SK-N-SH (cell line): ENCODE data around the gene ACSS1. TPM values are rescaled to one million over a fixed set of nuclear protein-coding genes. Genes with fewer than 3 reads are reported as not detected.

Experiments used
- CTCF ChIA-PET: fragments of 300-600, 350-600 bp; formaldehyde crosslinking; extraction: SDS; loops from one replicate; lab custom pipeline; 2021; lab: Yijun Ruan, JAX
- POLR2A ChIA-PET: fragments of 350-600 bp; sonication (Branson Sonifier 250); formaldehyde crosslinking; extraction: SDS; loops from one replicate; lab custom pipeline; 2020; ENCODE audit warnings: antibody characterized with exemption, inconsistent platforms; lab: Yijun Ruan, JAX
- DNase-seq: peaks from one replicate; pipeline ENCODE4 v3.0.0; 2012
- H2AFZ ChIP-seq: fragments of 200-600 bp; sonication (generic); 2 replicates; pipeline ENCODE4 v1.8.1; 2016; ENCODE audit warnings: antibody characterized with exemption, mild to moderate bottlenecking, low read depth
- H3F3A ChIP-seq: fragments of 200-600 bp; sonication (generic); replicated peaks from 2 replicates; pipeline ENCODE3; 2016; ENCODE audit warnings: antibody characterized with exemption, mild to moderate bottlenecking; ENCODE audit not compliant: insufficient read depth
- H3K27ac ChIP-seq, 2 experiments: fragments of 200-500 bp in 1 of 2; fragments of 200-600 bp in 1 of 2; sonication (Bioruptor generic) in 1 of 2; sonication (generic), shearing (Covaris generic) in 1 of 2; 2 replicates each; pipeline versions ENCODE4 v1.5.1 to v1.6.1; 2014 to 2016; ENCODE audit warnings: low read depth in 2 of 2, inconsistent platforms in 1 of 2, low read length in 1 of 2, mild to moderate bottlenecking in 1 of 2, mixed read lengths in 1 of 2
- H3K27me3 ChIP-seq: fragments of 200-600 bp; sonication (generic), shearing (Covaris generic); 2 replicates; pipeline ENCODE4 v1.6.1; 2016; ENCODE audit warnings: mixed run types; ENCODE audit not compliant: insufficient read depth
- H3K36me3 ChIP-seq, 2 experiments: fragments of 200-500 bp in 1 of 2; fragments of 200-600 bp in 1 of 2; sonication (Bioruptor generic) in 1 of 2; sonication (generic) in 1 of 2; replicated peaks in 1 of 2; 2 replicates each; pipeline versions ENCODE3 to v1.5.1; 2014 to 2016; ENCODE audit warnings: low read length in 1 of 2, mild to moderate bottlenecking in 1 of 2; ENCODE audit not compliant: insufficient read depth in 2 of 2, control insufficient read depth in 1 of 2
- H3K4me1 ChIP-seq, 2 experiments: fragments of 200-500 bp in 1 of 2; fragments of 200-600 bp in 1 of 2; sonication (Bioruptor generic) in 1 of 2; sonication (generic), shearing (Covaris generic) in 1 of 2; 2 replicates each; pipeline versions ENCODE4 v1.5.1 to v1.6.1; 2014 to 2016; ENCODE audit warnings: low read depth in 1 of 2, low read length in 1 of 2, mixed run types in 1 of 2; ENCODE audit not compliant: insufficient read depth in 2 of 2, control insufficient read depth in 1 of 2
- H3K4me2 ChIP-seq: fragments of 200-600 bp; sonication (generic), shearing (Covaris generic); 2 replicates; pipeline ENCODE4 v1.6.1; 2017; ENCODE audit warnings: mixed run types
- H3K4me3 ChIP-seq, 2 experiments: fragments of 200-500 bp in 1 of 2; fragments of 200-600 bp in 1 of 2; sonication (Bioruptor generic) in 1 of 2; sonication (generic), shearing (Covaris generic) in 1 of 2; 2 replicates each; pipeline versions ENCODE4 v1.5.1 to v1.8.1; 2014 to 2016; ENCODE audit warnings: low read depth in 2 of 2, inconsistent platforms in 1 of 2, low read length in 1 of 2, mild to moderate bottlenecking in 1 of 2, mixed read lengths in 1 of 2, moderate library complexity in 1 of 2
- H3K79me2 ChIP-seq: fragments of 200-600 bp; sonication (generic); 2 replicates; pipeline ENCODE4 v1.8.1; 2017; ENCODE audit warnings: mild to moderate bottlenecking; ENCODE audit not compliant: insufficient read depth
- H3K9ac ChIP-seq: fragments of 200-600 bp; sonication (generic); 2 replicates; pipeline ENCODE4 v1.6.1; 2017; ENCODE audit warnings: mixed run types
- H3K9me2 ChIP-seq: fragments of 200-600 bp; sonication (generic); 2 replicates; pipeline ENCODE4 v1.6.1; 2017; ENCODE audit warnings: mixed run types
- H3K9me3 ChIP-seq: fragments of 200-600 bp; sonication (generic); 2 replicates; pipeline ENCODE4 v1.6.1; 2017; ENCODE audit warnings: mixed run types, mild to moderate bottlenecking, moderate library complexity
- H4K20me1 ChIP-seq: fragments of 200-600 bp; sonication (generic); 2 replicates; pipeline ENCODE4 v1.6.1; 2017; ENCODE audit warnings: mild to moderate bottlenecking, mixed run types; ENCODE audit not compliant: insufficient read depth
- CTCF ChIP-seq: fragments of 200-600 bp; sonication (generic); IDR thresholded peaks from 2 replicates; pipeline ENCODE4 v1.6.1; 2017; ENCODE audit warnings: antibody characterized with exemption, mild to moderate bottlenecking, moderate library complexity
- ELF1 ChIP-seq: IDR thresholded peaks from 2 replicates; pipeline ENCODE4 v1.4.0; 2012
- EP300 ChIP-seq, 2 experiments: IDR thresholded peaks; 2 replicates each; pipeline versions ENCODE4 v1.4.0 to v1.6.1; 2012; ENCODE audit warnings: borderline replicate concordance in 1 of 2, low read depth in 1 of 2, low read length in 1 of 2
- FOXM1 ChIP-seq: IDR thresholded peaks from 2 replicates; pipeline ENCODE4 v1.4.0; 2012; ENCODE audit warnings: low read depth, mild to moderate bottlenecking
- GABPA ChIP-seq: IDR thresholded peaks from 2 replicates; pipeline ENCODE4 v1.4.0; 2012; ENCODE audit warnings: low read depth, mild to moderate bottlenecking
- GATA2 ChIP-seq: sonication (generic); formaldehyde crosslinking; IDR thresholded peaks from 2 replicates; pipeline ENCODE4 v1.5.0; 2020; ENCODE audit warnings: mild to moderate bottlenecking, missing genetic modification reagents
- JUND ChIP-seq: IDR thresholded peaks from 2 replicates; pipeline ENCODE4 v1.4.0; 2012
- MAX ChIP-seq: IDR thresholded peaks from 2 replicates; pipeline ENCODE4 v1.4.0; 2012; ENCODE audit warnings: low read depth
- MEF2A ChIP-seq: IDR thresholded peaks from 2 replicates; pipeline ENCODE4 v1.4.0; 2012; ENCODE audit warnings: low read depth, borderline replicate concordance
- PBX3 ChIP-seq: IDR thresholded peaks from 2 replicates; pipeline ENCODE4; 2012
- RFX5 ChIP-seq: IDR thresholded peaks from 2 replicates; pipeline ENCODE4 v1.6.1; 2012; ENCODE audit warnings: mild to moderate bottlenecking, improper control_type of control experiment, low read length
- RXRA ChIP-seq: IDR thresholded peaks from 2 replicates; pipeline ENCODE4 v1.4.0; 2012; ENCODE audit warnings: low read depth, mild to moderate bottlenecking, borderline replicate concordance
- SIN3A ChIP-seq: IDR thresholded peaks from 2 replicates; pipeline ENCODE4 v1.6.1; 2012; ENCODE audit warnings: low read depth, mild to moderate bottlenecking, low read length, moderate library complexity, borderline replicate concordance
- TCF12 ChIP-seq: IDR thresholded peaks from 2 replicates; pipeline ENCODE4 v1.4.0; 2012
- TEAD4 ChIP-seq: IDR thresholded peaks from 2 replicates; pipeline ENCODE4 v1.4.0; 2012; ENCODE audit warnings: mild to moderate bottlenecking, borderline replicate concordance; ENCODE audit not compliant: insufficient read depth
- YY1 ChIP-seq: IDR thresholded peaks from 2 replicates; pipeline ENCODE4 v1.4.0; 2012; ENCODE audit warnings: low read depth, mild to moderate bottlenecking
- WGBS: methylation state at CpG from one replicate; pipeline ENCODE4 v1.1.6; 2017; ENCODE audit warnings: low lambda C conversion rate; 5-methylcytosine and 5-hydroxymethylcytosine counted together
- polyA plus RNA-seq, 3 experiments: library from polyadenylated mRNA; depleted of rRNA; stranded (reverse); fragments of >200 nt; gene quantifications; 2 replicates each; pipeline ENCODE4 v1.2.3, GENCODE V29; 2012
- TF ChIP-seq, protein P1 (sequence below): fragments of 150-350 bp; IDR thresholded peaks from 2 replicates; pipeline ENCODE4 v1.6.1; 2016; ENCODE audit warnings: mild to moderate bottlenecking, low read depth, low read length
- TF ChIP-seq, protein P2 (sequence below): IDR thresholded peaks from 2 replicates; pipeline ENCODE4 v1.4.0; 2012; ENCODE audit warnings: low read depth, borderline replicate concordance

The ACSS1 gene
- polyA plus RNA-seq, 1 of the 3 experiments (the other 2 are of a cell fraction): 2.0 TPM

DNA sequence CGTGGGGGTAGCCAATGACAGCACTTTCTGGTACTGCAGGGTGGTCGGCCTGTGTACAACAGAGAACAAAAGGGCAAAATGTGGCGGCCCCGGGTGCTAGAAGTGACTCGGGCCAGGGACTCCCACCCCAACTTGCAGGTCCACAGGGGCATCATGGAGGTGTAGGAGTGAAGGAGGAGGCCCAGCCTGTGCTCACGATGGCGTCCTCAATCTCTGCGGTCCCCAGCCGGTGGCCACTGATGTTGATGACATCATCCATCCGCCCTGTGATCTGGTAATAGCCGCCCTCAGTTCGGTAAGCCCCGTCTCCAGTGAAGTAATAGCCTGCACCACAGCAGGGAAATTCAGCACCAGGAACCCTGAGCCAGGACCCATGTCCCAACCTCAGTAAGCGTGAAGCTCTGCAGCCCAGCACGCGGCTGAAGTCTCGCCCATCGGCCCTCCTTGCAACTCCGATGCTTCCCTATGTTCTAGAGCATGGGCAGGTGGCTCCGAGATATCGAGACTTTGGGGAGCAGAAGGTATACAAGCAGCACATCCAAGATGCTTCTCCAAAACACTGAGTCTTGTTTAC lies 45.2 kb downstream of the ACSS1 start:
- Histone ChIP-seq H3K9me2 (no peaks in the 10 kb centered on the region), H3K9ac (no peak overlapping the region), H3F3A (no peaks in the 10 kb centered on the region), H3K4me3 (no peak overlapping the region), H2AFZ (no peak overlapping the region), H3K27ac (no peak overlapping the region), H3K9me3 (no peaks in the 10 kb centered on the region), H3K27me3 (no peaks in the 10 kb centered on the region), H4K20me1 (no peaks in the 10 kb centered on the region), H3K79me2 (no peaks in the 10 kb centered on the region), H3K36me3 (no peaks in the 10 kb centered on the region), H3K4me2 (no peak overlapping the region), H3K4me1 (no peaks in the 10 kb centered on the region; a peak in 1 of 4 replicates)
- no peak for DNase-seq
- 90% methylated on average over 21 of the region's 21 CpGs for WGBS
- ChIA-PET POLR2A (no interaction called here), CTCF (interaction anchor here (1.3 to 3.0 kb wide), 2 partner anchors 17 to 19 kb away, joined by 3 to 9 read pairs; no protein-coding TSS in a partner anchor)
- no peak for TF ChIP-seq TEAD4
- TF ChIP-seq TCF12: no peak
- TF ChIP-seq JUND: no peak
- no peak for TF ChIP-seq RXRA
- TF ChIP-seq PBX3: no peak
- TF ChIP-seq YY1: no peak
- no peak for TF ChIP-seq SIN3A
- TF ChIP-seq, protein P1, sequence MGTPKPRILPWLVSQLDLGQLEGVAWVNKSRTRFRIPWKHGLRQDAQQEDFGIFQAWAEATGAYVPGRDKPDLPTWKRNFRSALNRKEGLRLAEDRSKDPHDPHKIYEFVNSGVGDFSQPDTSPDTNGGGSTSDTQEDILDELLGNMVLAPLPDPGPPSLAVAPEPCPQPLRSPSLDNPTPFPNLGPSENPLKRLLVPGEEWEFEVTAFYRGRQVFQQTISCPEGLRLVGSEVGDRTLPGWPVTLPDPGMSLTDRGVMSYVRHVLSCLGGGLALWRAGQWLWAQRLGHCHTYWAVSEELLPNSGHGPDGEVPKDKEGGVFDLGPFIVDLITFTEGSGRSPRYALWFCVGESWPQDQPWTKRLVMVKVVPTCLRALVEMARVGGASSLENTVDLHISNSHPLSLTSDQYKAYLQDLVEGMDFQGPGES: no peak

- H3K27ac ChIP-seq: no peak overlapping the region
- no peak overlapping the region for H3K9ac ChIP-seq
- H4K20me1 ChIP-seq: no peaks in the 10 kb centered on the region
- ChIA-PET CTCF (interaction anchor here (3.0 kb wide), 1 partner anchor 16 kb away, joined by 9 read pairs; no protein-coding TSS in a partner anchor), POLR2A (no interaction called here)
- H3K4me2 ChIP-seq: no peak overlapping the region
- H3F3A ChIP-seq: no peaks in the 10 kb centered on the region
- no peaks in the 10 kb centered on the region for H3K9me2 ChIP-seq
- no peak for DNase-seq
- H2AFZ ChIP-seq: no peak overlapping the region
- H3K27me3 ChIP-seq: no peaks in the 10 kb centered on the region
- no peaks in the 10 kb centered on the region for H3K36me3 ChIP-seq
- no peaks in the 10 kb centered on the region for H3K9me3 ChIP-seq
- H3K4me1 ChIP-seq: no peaks in the 10 kb centered on the region; a peak in 1 of 4 replicates
- 77% methylated on average over 5 of the region's 12 CpGs for WGBS
- H3K79me2 ChIP-seq: no peaks in the 10 kb centered on the region
- no peak overlapping the region for H3K4me3 ChIP-seq
- TF ChIP-seq RFX5 (no peak), ELF1 (no peak), SIN3A (no peak), EP300 (IDR thresholded peaks at IDR 0.05; ENCODE audit: borderline replicate concordance in 1 of 2, low read depth in 1 of 2, low read length in 1 of 2) (no peak), RXRA (no peak), GABPA (no peak), YY1 (no peak), FOXM1 (no peak), PBX3 (no peak), MEF2A (no peak), GATA2 (CRISPR knock-in tag) (no peak), CTCF (no peak), MAX (no peak)
- TF ChIP-seq, protein P2, sequence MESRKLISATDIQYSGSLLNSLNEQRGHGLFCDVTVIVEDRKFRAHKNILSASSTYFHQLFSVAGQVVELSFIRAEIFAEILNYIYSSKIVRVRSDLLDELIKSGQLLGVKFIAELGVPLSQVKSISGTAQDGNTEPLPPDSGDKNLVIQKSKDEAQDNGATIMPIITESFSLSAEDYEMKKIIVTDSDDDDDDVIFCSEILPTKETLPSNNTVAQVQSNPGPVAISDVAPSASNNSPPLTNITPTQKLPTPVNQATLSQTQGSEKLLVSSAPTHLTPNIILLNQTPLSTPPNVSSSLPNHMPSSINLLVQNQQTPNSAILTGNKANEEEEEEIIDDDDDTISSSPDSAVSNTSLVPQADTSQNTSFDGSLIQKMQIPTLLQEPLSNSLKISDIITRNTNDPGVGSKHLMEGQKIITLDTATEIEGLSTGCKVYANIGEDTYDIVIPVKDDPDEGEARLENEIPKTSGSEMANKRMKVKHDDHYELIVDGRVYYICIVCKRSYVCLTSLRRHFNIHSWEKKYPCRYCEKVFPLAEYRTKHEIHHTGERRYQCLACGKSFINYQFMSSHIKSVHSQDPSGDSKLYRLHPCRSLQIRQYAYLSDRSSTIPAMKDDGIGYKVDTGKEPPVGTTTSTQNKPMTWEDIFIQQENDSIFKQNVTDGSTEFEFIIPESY: no peak
- TF ChIP-seq, protein P1: no peak
These were observed 46.1 kb downstream of the ACSS1 start for GRCh38 chr20:25011831-25012241.
